Prostate gland (tissue), 2 donors: ENCODE data around the gene MKNK1. TPM values are rescaled to one million over a fixed set of nuclear protein-coding genes. Genes with fewer than 3 reads are reported as not detected.

Experiments used
- DNase-seq: peaks from one replicate; pipeline ENCODE4 v3.0.0-alpha.2; 2019; ENCODE audit warnings: low spot score
- H3K27ac ChIP-seq, 2 donors: fragments of 200-600 bp; sonication (generic); 2 replicates each; pipeline ENCODE4 v1.5.1; 2017 to 2019
- H3K27me3 ChIP-seq: fragments of 200-600 bp; sonication (generic); replicated peaks from 2 replicates; pipeline ENCODE4 v1.5.1; 2019; ENCODE audit not compliant: insufficient read depth
- H3K36me3 ChIP-seq, 2 donors: fragments of 200-600 bp; sonication (generic); 1 replicate in 1 of 2; 2 replicates in 1 of 2; pipeline versions ENCODE4 v1.5.1 to v1.8.1; 2017 to 2019
- H3K4me1 ChIP-seq: fragments of 200-600 bp; sonication (generic); replicated peaks from 2 replicates; pipeline ENCODE4 v1.5.1; 2019
- H3K4me3 ChIP-seq, 2 donors: fragments of 200-600 bp; sonication (generic); 2 replicates each; pipeline ENCODE4 v1.5.1; 2017 to 2019
- H3K9me3 ChIP-seq: fragments of 200-600 bp; sonication (generic); 2 replicates; pipeline ENCODE4 v1.5.1; 2017
- CTCF ChIP-seq, 4 experiments: fragments of 200-600 bp in 2 of 4; fragments of 450-650 bp in 2 of 4; sonication (generic) in 2 of 4; IDR thresholded peaks; 1 replicate in 3 of 4; 2 replicates in 1 of 4; pipeline ENCODE4 v1.5.1; 2016 to 2019; ENCODE audit warnings: antibody characterized with exemption in 4 of 4, mild to moderate bottlenecking in 2 of 4, moderate library complexity in 2 of 4
- POLR2A ChIP-seq: fragments of 450-650 bp; IDR thresholded peaks from one replicate; pipeline ENCODE4 v1.6.1; 2016; ENCODE audit warnings: antibody characterized with exemption, mild to moderate bottlenecking
- POLR2AphosphoS5 ChIP-seq: sonication (generic); formaldehyde crosslinking; IDR thresholded peaks from one replicate; pipeline ENCODE4 v1.6.1; 2017; ENCODE audit warnings: antibody characterized with exemption
- WGBS: methylation state at CpG from one replicate; pipeline ENCODE4 v1.1.5; 2018; 5-methylcytosine and 5-hydroxymethylcytosine counted together
- intact Hi-C: fragments of 100-400 bp; cut with DNase I; formaldehyde crosslinking; loops from one replicate; pipeline ENCODE4 v1.14.2; 2022
- total RNA-seq, 2 donors: library from RNA; depleted of rRNA; stranded (reverse); fragments of >200 nt; gene quantifications; one replicate each; pipeline ENCODE4 v1.1.0, GENCODE V29; 2016

MKNK1 gene
- total RNA-seq, 2 donors from 2014 or later: 28.1 to 37.8 TPM

DNA sequence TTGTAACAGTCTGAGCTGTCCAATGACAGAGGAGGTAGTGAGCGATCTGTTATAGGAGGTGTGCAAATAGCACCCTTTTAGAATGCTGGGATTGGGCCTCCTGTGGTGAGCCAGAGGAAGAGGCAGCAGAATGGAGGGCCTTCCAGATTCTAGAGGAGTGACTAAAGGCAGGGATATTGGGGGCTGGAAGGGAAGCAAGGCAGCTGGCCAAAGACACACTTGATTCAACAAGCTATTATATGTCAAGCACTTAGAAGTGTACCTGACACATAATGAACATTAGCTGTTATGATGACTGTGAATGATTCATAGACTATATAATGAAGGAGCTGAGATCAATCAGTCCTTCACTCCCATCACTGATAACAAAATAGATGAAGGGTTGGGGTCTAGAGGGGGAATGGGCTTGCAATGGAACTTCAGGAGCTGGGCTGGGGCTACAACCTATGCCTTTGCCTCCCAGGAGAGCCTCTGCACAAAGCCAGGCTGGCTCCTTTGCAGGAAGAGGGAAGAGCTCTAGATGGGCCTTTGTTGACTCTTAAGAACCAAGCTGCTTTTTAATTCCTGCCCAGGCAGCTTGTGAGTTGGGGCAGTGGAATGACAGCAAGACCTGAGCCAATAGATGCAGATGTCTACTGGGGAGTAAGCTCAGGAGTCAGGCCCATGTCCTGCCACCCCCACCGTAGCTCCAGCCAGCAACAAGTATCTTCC lies 2.3 kb upstream of the MKNK1 start:
- H3K36me3 ChIP-seq: peaks cover 3 to 6% of the 10 kb centered on the region in 2 donors
- H3K27me3 ChIP-seq: no peaks in the 10 kb centered on the region
- no peaks in the 10 kb centered on the region for H3K9me3 ChIP-seq
- H3K27ac ChIP-seq: no peak overlapping the region
- H3K4me1 ChIP-seq: peaks cover 6% of the 10 kb centered on the region
- DNase-seq: no peak
- H3K4me3 ChIP-seq: no peak overlapping the region
- intact Hi-C loops: no loop called here
- 97% methylated on average over 2 of the region's 2 CpGs for WGBS
- TF ChIP-seq POLR2AphosphoS5 (no peak), CTCF (IDR thresholded peaks at IDR 0.05) (no peak), POLR2A (no peak)

- H3K4me1 ChIP-seq: peaks cover 6% of the 10 kb centered on the region
- WGBS: 63% methylated on average over 2 of the region's 2 CpGs
- no peaks in the 10 kb centered on the region for H3K9me3 ChIP-seq
- no peak overlapping the region for H3K27ac ChIP-seq
- DNase-seq: no peak
- no peak for TF ChIP-seq POLR2AphosphoS5
- no peak for TF ChIP-seq CTCF (IDR thresholded peaks at IDR 0.05)
- TF ChIP-seq POLR2A: no peak
- H3K36me3 ChIP-seq: peaks cover 3 to 6% of the 10 kb centered on the region in 2 donors
- no peaks in the 10 kb centered on the region for H3K27me3 ChIP-seq
- H3K4me3 ChIP-seq: no peak overlapping the region
- intact Hi-C loops: no loop called here
Measured at GRCh38 chr1:46605232-46605631, 1.2 kb upstream of the MKNK1 start.

DNA sequence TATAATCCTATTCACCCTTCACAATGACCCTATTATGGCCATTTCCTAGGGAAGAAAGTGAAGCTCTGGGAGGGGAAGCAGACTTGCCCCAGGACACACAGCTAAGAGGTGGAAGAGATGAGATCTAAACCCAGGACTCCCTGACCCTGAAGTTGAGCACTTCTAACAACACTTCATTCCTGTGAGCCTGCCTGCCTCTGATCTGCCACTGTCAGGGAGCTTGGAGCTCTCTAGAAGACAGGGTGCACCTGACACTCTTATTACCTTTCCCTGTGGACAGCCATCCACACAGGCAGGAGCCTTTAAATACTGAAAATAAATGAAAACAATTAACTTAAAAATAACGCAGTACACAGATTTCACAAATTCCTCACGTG lies 599 bp downstream of the MKNK1 start:
- no peak for TF ChIP-seq POLR2AphosphoS5
- TF ChIP-seq CTCF (IDR thresholded peaks at IDR 0.05): no peak
- no peak for TF ChIP-seq POLR2A
- H3K4me3 ChIP-seq: peak overlapping the region; percentile 81 to 85
- peak overlapping the region; percentile 75 for H3K27ac ChIP-seq
- H3K27me3 ChIP-seq: no peaks in the 10 kb centered on the region
- no peaks in the 10 kb centered on the region for H3K36me3 ChIP-seq
- no peaks in the 10 kb centered on the region for H3K9me3 ChIP-seq
- intact Hi-C loops: loop anchor here (5.0 kb wide), 3 partner anchors 69 to 114 kb away; partner anchors contain the start of genes EFCAB14 and TEX38
- H3K4me1 ChIP-seq: peaks cover 6% of the 10 kb centered on the region
- DNase-seq: no peak
- 0% methylated on average over 2 of the region's 2 CpGs for WGBS

- Histone ChIP-seq H3K27ac (no peak overlapping the region), H3K36me3 (no peaks in the 10 kb centered on the region), H3K4me1 (peaks cover 6% of the 10 kb centered on the region), H3K27me3 (no peaks in the 10 kb centered on the region), H3K4me3 (no peak overlapping the region), H3K9me3 (no peaks in the 10 kb centered on the region)
- TF ChIP-seq POLR2A (no peak), CTCF (IDR thresholded peaks at IDR 0.05) (no peak), POLR2AphosphoS5 (no peak)
- 68% methylated on average over 3 of the region's 3 CpGs for WGBS
- intact Hi-C loops: loop anchor here (5.0 kb wide), 3 partner anchors 69 to 116 kb away; partner anchors contain the start of genes EFCAB14 and TEX38
- DNase-seq: no peak
Measured at GRCh38 chr1:46601257-46602007, 2.6 kb downstream of the MKNK1 start.
